HG02571 (cell line): ENCODE data around the gene DENND4A.

Source experiments
- ATAC-seq: cut with Tn5 transposase; IDR thresholded peaks from one replicate; pipeline ENCODE4 v1.9.1; 2021; ENCODE audit warnings: mild to moderate bottlenecking, moderate library complexity; ENCODE audit not compliant: unreplicated experiment

Gene DENND4A

GRCh38 chr15:65688462-65688861 is 103.6 kb downstream of the DENND4A start:
- no peak for ATAC-seq

GRCh38 chr15:65682404-65682911 is 109.6 kb downstream of the DENND4A start:
- ATAC-seq: no peak

- no peak for ATAC-seq
Observed at GRCh38 chr15:65680544-65680943, 111.5 kb downstream of the DENND4A start.

GRCh38 chr15:65676123-65676522 is 116.0 kb downstream of the DENND4A start:
- no peak for ATAC-seq

- ATAC-seq: no peak
Observed at GRCh38 chr15:65675551-65675950, 116.5 kb downstream of the DENND4A start.

GRCh38 chr15:65666257-65666656 is 125.8 kb downstream of the DENND4A start:
- ATAC-seq: no peak

GRCh38 chr15:65663521-65663920 is 128.6 kb downstream of the DENND4A start:
- ATAC-seq: no peak

- no peak for ATAC-seq
Observed at GRCh38 chr15:65660927-65661326, 131.2 kb downstream of the DENND4A start.

GRCh38 chr15:65659502-65660052 is 132.5 kb downstream of the DENND4A start:
- no peak for ATAC-seq

GRCh38 chr15:65655457-65655856 is 136.6 kb downstream of the DENND4A start:
- no peak for ATAC-seq

- no peak for ATAC-seq
Observed at GRCh38 chr15:65655026-65655425, 137.1 kb downstream of the DENND4A start.

GRCh38 chr15:65653801-65654521 is 138.1 kb downstream of the DENND4A start:
- ATAC-seq: no peak

- no peak for ATAC-seq
Observed at GRCh38 chr15:65653341-65653740, 138.8 kb downstream of the DENND4A start.

- ATAC-seq: no peak
Observed at GRCh38 chr15:65651831-65652749, 140.0 kb downstream of the DENND4A start.

GRCh38 chr15:65651042-65651322 is 141.1 kb downstream of the DENND4A start:
- ATAC-seq: no peak

- ATAC-seq: no peak
Observed at GRCh38 chr15:65650312-65651041, 141.6 kb downstream of the DENND4A start.

GRCh38 chr15:65646486-65646885 is 145.6 kb downstream of the DENND4A start:
- no peak for ATAC-seq

GRCh38 chr15:65645392-65645791 is 146.7 kb downstream of the DENND4A start:
- no peak for ATAC-seq

- ATAC-seq: no peak
Observed at GRCh38 chr15:65644282-65644681, 147.8 kb downstream of the DENND4A start.

- ATAC-seq: no peak
Observed at GRCh38 chr15:65642594-65642993, 149.5 kb downstream of the DENND4A start.
